GM19438 (cell line): ENCODE results near the gene WHRN.

ENCODE experiments used
- ATAC-seq: cut with Tn5 transposase; IDR thresholded peaks from one replicate; pipeline ENCODE4 v1.9.1; 2021; ENCODE audit warnings: low read depth; ENCODE audit not compliant: unreplicated experiment

WHRN gene

DNA sequence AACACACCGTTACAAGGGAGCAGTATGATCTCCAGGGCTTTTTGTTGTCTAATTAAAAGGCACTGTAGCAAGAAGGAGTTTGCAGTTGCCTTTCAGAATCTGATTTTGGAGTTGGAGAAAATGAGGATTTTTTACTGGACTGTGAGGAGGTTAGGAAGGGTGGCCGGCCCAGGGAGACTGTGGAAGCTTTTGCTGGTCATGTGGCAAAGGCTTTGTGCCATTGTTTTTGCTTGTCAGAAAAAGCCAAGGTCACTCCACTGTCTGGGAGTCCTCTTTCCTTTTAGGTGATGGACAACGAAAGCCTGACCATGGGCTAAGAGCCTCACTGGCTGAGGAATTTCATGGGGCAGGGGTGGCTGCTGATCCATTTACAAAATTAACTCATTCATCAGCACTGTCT, 10.3 kb upstream of the WHRN start:
- ATAC-seq: no peak

DNA sequence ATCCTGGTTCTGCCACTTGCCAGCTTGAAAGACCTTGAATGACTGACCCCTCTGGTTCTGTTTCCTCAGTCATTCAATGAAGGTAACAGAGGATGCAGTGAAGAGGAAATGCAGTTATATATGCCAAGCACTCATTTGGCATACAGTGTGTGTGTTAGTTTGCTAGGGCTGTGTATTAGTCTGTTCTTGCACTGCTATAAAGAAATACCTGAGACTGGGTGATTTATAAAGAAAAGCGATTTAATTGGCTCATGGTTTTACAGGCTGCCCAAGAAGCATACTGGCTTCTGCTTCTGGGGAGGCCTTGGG, 8.6 kb upstream of the WHRN start:
- ATAC-seq: no peak

DNA sequence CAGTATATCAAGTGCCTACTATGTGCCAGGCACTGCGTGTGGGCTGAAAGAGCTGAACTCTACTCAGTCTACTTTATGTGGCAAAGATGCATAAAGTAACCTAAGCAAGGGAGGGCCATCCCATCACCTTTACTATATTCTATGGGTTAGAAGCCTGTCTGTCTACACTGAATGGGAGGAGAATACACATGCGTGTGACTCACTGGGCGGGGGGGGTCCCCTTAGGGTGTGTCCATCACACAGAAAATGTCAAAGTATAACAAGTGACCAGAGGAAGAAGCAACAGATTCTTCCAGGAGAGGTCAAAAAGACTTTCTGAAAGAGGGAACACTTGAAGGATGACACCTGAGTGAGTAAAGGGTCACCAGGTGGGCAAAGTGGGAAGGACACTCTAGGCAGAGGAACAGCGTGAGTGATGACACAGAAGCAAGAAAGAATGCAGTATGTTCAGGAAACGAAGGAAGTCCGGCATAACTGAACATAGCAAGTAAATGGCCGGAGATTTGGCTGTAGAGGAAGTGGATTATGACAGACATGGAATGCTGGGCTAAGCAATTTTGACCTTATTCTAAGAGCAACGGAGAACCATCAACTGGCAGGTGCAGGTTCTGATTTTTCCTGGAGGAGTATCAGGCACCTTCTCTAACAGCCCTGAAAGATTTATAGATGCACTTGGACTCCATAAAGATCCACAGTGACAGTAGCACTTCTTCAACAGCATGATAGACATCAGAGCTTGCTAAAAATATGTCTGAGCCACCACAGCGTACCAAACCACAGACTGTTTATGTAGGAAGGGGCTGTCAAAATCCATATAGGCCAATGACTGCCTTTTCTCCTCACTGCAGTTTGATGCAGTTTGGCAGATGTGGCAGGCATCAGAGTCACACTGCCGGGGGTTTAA, 8.0 kb upstream of the WHRN start:
- no peak for ATAC-seq

DNA sequence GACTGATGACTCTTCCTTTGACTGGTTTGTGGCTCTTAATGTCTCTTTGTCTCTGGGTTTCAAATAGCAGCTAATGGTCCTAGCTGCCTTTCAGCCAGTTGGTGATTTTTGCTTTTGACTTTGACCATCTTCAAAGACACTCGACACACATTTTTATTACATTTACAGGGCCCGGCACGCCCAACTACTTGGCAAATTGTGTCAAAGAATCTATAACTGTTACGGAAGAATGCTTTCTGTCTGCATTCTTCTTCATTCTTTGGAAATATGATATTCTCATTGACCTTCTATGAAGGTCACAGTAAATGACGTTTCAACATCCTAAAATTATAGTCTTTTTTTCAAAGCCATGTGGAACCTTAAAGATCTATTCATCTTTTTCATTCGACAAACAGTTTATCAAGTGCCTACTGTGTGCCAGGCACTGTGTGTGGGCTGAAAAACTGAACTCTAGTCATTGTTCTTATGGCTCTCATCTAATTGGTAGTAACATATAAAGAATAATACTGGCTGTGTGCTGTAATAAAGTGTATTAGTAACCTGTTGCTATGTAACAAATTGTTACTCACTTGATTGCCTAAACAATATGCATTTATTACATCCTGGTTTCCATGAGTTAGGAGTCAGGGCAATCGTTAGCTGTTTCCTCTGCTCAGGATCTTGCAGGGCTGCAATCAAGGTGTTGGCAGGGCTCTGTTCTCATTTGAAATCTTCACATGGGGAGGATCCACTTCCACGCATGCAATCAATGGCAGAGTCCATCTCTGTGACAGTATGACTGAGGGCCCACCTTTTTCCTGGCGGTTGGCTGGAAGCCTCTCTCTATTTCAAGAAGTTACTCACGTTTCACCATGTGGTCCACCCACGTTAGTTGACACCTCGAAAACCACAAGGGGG, 7.0 kb upstream of the WHRN start:
- no peak for ATAC-seq

DNA sequence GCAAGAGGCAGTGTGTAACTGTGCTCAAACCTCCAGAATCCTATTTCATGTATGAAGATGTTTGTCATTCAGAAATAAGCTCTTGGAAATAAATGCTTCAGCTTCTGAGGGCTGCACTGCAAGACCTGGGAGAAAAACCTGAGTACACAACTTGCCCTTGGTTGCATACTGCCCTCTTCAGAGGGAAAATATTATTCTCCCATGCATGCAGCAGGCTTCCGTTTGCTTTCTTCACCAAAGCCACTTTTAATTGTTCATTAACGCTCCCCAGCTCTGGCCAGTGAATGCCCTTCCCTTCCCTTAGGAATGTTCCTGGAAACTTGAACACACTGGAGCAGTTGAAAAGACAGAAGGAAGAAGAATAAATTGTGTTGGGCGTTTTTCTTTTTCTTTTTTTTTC, 2.5 kb upstream of the WHRN start:
- ATAC-seq: no peak

DNA sequence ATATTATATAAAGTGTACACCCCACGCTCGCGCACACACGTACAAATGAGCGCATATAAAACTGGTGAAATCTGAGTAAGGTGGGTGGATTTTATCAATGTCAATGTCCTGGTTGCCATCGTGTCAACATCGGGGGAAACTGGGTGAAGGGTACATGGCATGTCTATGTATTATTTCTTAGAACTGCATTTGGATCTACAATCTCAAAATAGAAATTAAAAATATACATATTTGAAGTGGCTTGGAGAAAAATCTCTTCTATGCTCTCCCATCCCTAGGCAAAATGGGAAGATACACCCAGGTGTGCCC, 763 bp upstream of the WHRN start:
- ATAC-seq: no peak

DNA sequence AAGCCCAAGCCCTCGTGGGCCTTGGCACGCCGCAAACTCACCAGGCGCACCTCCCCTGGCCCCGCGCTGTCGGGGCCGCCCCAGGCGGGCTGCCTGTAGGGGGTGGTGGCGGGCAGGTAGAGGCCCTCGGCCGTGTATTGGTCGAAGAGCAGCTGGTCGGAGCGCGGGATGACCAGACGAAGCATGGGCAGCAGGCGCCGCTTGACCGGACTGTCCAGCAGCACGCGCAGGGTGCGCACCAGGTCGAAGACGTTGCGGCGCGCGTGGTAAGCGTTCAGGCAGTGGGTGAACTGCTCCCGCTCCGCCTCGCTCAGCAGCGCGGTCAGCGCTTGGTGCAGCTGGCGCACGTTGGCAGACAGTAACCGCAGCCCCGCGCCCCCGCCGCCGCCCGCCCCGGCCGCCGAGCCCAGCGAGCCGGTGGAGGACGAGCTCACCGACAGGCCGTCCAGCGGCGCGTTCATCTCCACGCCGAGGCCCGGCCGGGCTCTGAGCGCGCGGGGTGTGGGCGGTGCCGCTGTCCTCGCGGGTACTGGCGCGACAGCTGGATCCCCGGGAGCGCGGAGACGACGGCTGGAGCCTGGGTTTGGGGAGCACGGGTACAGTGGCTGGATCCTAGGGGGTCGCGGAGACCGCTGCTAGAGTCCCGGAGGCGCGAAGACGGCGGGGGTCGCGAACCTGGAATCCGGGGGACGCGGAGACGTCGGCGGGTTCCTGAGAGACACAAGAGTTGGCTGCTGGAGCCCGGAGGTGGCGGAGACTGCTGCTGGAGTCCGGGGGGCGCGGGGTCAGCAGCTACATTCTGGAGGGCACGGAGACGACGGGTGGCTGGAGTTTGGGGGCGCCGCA, 709 bp downstream of the WHRN start:
- ATAC-seq: no peak

DNA sequence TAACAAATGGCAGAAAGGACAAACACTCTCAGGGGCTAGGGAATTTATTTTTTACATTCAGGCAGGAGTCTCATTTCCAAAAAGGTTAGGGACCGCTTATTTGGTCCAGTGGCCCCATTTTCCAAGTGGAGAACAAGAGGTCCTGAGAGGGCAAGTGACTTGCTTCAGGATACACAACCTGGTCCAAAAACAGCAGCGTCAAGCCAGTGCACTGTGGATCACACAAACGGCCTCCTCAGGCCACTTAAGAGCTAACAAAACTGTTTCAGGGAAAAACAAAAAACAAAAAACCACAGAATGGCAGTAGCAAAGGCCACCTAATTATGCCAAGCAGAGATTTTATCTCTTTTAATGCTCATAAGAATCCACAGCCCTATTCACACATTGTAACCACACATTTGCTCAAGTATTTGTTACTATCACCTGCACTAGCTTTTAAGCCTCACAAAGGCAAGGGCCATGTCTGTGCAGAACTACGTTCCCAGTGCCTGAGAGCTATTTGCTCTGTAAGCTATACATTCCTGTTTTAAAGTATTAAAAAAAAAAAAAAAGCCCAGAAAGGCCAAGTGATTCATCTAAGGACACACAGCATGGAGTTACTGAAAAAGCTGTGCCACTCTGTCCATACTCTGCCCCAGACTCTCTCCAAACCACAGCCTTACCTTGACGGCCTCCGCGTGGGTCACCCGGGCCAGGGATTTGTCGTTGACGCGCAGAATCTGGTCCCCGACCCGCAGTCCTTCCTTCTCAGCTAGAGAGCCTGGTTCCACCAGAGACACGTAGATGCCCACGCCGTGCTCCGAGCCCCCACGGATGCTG, 1.5 kb downstream of the WHRN start:
- no peak for ATAC-seq

DNA sequence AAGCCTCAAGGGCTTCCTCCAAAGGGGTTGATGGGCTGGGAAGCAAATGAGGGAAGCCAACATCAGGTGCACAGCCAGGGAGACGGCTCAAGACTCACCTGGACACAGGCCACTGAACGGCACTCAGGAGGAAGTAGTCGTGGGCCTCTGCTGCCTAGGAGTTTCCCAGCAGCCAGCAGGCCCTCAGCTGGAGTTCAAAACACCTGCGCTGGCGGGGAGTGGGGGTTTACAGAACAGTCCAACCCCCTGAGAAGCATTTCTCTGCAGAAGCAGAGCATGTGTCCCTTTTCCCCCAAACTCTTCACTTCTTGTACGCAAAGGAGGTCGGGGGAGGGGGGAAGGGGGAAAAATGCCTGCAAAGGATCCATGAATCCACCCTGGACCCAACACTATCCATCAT, 2.3 kb downstream of the WHRN start:
- ATAC-seq: no peak

DNA sequence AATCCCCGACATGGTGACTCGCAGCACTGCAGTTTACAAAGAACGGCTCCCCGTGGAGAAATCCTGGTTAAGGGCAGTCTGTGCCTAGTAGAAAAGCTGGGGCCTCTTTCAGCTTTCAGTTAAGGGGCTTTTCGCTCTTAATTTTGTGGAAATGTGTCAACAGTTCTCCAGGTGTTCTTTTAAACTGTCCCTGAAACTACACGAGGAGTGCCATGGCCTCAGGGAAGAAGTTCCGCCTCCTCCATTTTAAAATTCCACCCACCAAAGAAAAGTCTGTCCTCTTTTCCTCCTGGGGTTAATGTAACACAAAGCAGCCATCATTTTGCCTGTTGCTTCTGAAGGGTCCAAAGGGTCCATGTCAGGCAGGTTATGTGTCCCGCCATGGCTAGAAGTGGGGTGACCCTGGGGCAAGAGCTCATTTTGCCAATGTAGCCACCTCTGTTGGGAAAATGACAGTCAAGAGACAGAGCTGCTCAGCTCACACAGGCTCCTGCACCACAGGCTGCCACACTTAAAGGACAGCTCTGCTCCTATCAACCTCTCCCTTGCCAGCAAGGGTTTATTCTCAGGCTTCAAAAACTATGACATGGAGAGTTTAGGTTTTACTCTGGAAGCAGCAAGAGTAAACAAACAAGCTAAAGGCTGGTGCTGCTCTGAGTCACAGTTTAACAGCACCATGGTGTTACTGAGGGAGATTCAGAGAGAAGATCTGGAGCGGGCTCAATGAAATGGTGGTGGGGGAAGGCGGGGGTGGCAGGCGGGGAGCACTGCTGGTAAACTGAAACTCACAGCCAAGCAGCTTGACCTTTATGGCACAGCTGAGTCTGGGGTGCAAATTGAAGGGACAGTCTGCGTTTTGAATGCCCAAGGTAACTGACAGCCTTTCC, 3.2 kb downstream of the WHRN start:
- no peak for ATAC-seq

DNA sequence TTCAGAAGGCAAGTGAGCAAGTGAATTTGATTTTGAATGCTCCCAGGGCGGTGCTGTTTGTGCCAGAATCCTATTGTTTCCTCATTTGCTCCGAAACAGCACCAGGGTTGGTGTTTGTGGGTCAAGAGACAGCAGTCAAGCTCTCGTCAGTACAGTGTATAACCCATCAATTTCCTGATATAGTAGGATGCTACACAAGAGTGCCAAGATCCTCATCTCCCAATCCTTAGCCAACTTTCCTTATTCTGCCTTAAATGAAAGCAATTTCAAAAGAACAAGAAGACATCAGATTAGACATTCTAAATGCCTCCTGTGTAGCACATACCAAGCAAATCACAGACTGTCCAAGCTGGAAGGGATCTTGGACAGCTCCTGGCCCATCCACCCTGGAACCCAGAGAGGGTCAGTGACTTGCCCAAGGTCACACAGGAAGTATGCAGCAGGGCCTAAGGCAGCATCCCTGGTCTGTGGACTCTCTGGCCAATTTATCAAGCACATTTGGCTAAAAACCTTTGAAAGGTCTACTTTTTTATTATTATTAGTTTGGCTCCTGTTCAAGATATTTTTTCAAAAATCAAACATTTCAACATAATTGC, 4.5 kb downstream of the WHRN start:
- ATAC-seq: no peak

DNA sequence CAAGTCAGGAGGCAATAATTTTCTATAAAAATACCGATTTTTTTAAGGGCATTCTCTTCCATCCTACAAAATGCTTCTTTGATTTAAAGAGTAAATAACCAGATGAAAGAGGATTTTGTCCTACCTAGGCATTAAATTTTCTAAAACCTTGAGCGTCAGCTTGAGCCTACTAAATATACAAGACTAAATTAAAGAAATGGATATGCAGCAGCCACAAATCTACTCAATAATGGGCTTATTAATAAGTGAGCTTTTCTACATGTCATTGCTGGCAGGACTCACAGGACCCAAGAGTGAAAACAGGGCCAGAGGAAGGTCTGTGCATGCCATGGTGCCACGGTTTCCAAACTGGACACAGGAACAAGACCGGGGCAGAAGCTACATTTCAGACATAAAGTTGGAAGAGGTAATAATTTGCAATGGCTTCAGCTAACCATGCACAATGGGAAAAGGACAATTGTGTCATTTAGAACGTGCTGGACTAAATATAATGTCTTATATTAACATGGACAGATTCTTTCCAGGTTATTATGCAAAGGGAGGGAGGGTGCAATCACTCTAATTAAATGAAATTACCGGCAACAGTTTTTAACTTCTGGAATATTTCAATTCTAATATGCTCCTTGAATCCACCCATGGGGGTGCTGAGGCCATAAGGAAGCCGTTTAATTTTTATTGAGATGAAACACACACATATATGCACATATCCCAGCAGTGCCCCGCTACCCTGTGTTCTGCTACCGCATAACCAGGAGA, 5.2 kb downstream of the WHRN start:
- no peak for ATAC-seq

DNA sequence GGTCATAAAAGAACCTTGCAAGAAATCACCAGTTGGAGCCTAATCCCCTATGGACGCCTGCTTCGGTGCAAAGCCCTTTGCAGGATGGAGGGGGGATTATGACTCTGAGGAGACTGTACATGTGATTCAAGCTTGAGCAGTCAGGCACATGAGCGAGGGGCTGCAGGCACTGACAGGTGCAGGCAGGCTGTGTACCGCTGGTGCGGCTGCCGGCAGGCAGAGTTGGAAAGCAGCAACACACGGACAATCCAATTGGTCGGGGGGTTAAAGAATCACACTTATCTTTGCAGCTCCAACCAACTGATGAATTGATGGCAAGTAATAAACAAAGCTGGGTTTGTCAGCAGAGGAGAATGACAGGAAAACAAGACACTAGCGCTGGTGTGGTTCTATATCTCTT, 5.7 kb downstream of the WHRN start:
- no peak for ATAC-seq

DNA sequence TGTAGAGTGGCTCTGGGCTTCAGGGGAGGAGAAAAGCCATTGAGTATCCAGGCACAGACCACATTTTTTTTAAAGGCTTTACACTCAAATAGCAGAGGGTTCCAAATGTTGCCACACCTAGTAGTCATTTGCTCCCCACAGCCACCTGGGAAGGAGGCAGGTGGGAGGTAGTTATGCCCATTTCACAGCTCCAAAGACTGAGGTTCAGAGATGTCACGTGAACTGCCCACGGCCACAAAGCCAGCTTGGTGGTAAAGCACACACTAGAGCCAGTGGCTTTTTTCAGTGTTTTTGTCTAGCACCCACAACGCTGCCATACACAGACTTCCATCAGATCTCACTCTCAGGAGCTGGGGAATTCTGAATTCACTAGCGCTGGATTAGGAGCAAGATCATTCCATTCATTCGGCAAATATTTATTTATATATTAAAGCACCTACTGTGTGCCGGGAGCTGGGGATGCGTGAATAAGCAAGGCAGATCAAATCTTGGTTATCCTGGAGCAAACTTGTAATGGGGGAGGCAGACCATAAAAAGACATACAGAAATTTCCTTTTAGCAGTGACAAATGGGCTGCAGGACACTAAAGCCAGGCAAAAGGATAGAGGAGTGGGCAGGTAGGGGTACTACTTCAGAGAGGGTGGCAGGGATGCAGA, 7.4 kb downstream of the WHRN start:
- no peak for ATAC-seq

DNA sequence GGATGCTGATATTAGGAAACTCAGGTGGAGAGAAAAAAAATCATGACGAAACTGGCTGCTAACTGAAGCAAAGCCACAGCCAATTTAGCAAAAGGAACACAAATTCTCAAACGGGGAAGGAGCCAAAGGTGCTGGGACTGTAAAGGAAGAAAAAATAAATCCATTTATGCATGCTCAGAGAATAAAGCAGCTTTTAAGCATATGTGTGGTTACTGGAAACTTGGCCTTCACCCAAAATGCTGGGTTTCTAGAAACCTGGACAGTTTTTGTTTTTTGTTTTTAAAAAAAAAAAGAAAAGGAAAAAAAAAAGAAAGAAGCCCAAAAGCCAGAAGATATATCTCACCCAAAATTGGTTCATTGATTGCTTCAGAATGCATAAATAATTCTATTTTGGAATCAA, 8.0 kb downstream of the WHRN start:
- no peak for ATAC-seq

DNA sequence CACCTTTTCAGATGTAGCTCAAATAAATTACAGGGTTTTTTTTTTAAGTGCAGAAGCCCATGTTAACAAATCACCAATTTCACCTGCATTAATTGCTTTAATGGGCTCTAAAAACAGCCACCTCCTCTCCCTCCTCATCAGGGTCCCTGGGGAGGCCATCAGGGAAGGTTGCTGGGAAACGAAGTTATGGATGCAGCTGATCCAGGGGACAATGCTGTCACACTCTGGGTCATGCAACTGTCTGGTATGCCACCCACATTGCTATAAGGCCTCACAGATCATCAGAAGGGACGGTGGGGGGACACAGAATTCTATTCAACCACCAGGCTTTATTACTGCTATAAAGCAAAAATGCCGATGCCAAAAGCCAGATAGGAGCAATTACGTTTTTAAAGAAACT, 9.3 kb downstream of the WHRN start:
- no peak for ATAC-seq

DNA sequence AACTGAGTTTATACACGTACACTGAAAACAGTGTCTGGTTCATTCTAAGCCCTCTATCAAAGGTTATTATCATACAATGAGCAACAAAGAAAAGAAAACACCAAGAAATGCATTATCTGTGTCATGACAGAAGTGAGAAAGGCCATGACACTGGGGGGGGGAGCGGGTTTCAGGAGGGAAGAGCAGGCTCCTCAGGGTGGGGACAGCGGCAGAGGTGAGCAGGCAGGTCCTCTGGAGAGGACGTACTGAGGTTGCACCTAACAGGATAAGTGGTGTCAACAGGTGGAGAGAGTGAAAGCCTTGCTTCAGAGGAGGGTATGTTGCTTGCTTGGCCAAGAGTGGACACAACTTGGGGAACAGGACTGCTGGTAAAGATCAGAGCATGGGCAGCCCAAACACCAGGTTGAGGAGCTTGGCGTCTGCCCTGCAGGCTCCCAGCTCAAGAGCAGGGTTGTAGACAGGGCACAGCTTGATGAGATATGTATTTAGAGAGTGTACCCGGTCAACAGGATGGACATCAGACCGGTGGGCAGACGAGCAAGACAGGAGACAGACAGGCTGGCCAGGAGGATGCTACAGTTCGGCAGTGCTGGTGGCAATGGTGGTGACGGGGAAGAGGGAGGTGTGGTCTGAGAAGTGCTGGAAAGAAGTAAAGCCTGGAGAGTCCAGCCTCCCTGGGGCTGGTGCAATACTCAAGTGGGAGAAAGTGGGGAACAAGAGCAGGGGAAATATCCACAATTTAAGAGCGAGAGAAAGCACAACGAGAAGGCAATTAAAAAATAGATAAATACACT, 10.3 kb downstream of the WHRN start:
- no peak for ATAC-seq
